D721Med (cell line): ENCODE measurements around the gene S100A6.
A peak's percentile ranks its signal among the peaks of the same experiment; 100 is the strongest.
"Not testable (repeated sequence)": the region's sequence is repeated elsewhere in the genome, so short reads cannot be mapped to it uniquely, and the experiment has no call there.

Source experiments
- DNase-seq: peaks from one replicate; pipeline ENCODE4 v3.0.0; 2011; ENCODE audit warnings: low spot score; ENCODE audit not compliant: insufficient read length
- FAIRE-seq: peaks from 2 replicates; lab custom pipeline; 2011; peaks lifted over from hg19 to GRCh38; lab: Jason Lieb, UNC
- TF ChIP-seq, protein P1 (sequence below): IDR thresholded peaks from 2 replicates; pipeline ENCODE4 v1.5.1; 2012; ENCODE audit warnings: mild to moderate bottlenecking, control low read depth; ENCODE audit not compliant: insufficient read depth; ENCODE audit errors: missing control alignments

Gene S100A6

GRCh38 chr1:153520818-153521476, 14.8 kb downstream of the S100A6 start:
- FAIRE-seq, result no peak
- DNase-seq, result no peak
- TF ChIP-seq, protein P1, sequence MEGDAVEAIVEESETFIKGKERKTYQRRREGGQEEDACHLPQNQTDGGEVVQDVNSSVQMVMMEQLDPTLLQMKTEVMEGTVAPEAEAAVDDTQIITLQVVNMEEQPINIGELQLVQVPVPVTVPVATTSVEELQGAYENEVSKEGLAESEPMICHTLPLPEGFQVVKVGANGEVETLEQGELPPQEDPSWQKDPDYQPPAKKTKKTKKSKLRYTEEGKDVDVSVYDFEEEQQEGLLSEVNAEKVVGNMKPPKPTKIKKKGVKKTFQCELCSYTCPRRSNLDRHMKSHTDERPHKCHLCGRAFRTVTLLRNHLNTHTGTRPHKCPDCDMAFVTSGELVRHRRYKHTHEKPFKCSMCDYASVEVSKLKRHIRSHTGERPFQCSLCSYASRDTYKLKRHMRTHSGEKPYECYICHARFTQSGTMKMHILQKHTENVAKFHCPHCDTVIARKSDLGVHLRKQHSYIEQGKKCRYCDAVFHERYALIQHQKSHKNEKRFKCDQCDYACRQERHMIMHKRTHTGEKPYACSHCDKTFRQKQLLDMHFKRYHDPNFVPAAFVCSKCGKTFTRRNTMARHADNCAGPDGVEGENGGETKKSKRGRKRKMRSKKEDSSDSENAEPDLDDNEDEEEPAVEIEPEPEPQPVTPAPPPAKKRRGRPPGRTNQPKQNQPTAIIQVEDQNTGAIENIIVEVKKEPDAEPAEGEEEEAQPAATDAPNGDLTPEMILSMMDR, result no peak

- not testable (repeated sequence) for DNase-seq, FAIRE-seq
These were observed 15.6 kb downstream of the S100A6 start for GRCh38 chr1:153520137-153520691.

DNA sequence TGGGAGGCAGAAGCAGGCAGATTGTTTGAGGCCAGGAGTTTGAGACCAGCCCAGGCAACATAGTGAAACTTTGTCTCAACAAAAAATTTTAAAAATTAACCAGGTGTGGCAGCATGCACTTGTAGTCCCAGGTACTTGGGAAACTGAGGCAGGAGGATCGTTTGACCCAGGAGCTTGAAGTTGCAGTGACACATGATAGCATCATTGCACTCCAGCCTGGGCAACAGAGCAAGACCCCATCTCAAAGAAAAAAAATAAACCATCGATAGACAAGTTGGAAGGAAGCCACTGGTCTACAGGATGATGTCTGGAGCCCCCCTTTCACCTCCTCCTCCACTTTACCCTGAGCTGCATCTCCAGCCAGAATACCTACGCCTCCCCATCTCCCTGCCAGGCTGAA, 16.5 kb downstream of the S100A6 start:
- DNase-seq (no peak), FAIRE-seq (no peak)
- TF ChIP-seq, protein P1, result no peak

DNA sequence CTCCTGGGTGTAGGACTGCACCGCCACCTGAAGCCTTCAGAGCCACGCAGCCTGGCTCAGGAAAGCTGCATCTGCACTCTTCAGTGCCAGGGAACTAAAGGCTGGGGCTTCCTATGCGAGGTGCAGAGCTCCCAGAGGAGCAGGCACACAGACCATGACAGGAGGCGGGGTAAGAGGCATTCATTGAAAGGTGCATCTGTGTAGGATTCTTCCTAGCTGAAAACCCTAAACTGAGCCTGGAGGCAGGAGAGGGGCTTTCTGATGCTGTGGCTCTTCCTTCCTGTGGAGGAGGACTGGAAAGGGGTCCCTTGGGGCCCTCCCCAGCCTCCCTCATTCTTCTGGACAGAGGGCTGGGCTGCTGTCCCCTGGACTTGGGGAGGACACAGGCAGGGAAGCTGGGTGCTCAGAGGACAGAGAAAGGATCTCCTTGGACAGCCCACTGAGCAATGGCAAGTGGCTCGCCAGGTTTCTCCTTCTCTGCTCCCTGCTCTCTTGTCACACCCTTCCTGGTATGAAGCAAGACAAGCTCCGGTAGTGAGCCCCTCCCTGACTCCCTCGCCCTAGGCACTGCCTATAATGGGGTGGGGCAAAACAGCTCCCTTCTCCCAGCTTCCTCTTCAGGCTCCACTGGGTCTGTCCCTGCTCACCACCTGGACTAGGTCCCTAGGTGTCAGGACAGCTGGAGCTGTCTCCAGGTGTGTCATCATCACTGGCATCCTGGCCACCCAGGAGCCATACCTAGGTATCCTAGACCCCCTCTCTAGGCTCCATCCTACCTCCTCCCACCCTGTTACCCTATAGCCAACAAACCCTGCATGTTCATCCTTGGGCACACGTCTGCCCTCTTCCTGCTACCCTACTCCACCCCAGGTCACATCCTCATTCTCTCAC, 20.0 kb downstream of the S100A6 start:
- FAIRE-seq (no peak), DNase-seq (no peak)
- TF ChIP-seq, protein P1, result no peak

GRCh38 chr1:153513666-153514065, 22.1 kb downstream of the S100A6 start:
- no peak for DNase-seq
- no peak for FAIRE-seq
- TF ChIP-seq, protein P1, result no peak

GRCh38 chr1:153513023-153513422, 22.8 kb downstream of the S100A6 start:
- DNase-seq (no peak), FAIRE-seq (no peak)
- TF ChIP-seq, protein P1, result no peak

DNA sequence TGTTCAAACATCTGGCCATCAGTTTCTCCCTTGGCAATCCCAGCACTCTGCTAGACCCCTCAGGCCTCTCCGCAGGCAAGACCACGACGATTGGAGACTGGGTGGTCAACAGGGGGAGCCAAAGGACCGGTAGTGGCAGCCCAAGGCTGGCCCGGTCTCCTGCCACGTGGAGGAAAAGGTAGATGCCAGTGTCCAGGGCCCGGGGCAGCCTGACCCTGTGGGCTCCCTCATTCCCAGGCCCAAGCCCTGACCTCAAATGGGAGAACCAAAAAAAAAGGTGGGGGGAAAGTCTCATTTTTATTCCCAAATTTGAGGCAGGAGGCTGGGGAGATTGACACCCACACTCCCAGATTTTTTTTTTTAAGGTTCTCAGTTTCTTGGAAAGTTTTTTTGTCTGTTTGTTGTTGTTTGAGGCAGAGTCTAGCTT, 24.8 kb downstream of the S100A6 start:
- DNase-seq, result peak; percentile 86
- TF ChIP-seq, protein P1, result peak; percentile 99
- no peak for FAIRE-seq
